ENCODE results near the gene UGT1A3. TPM values are rescaled to one million over a fixed set of nuclear protein-coding genes. Genes with fewer than 3 reads are reported as not detected.

The UGT1A3 gene
- total and polyA plus RNA-seq, 9 donors, result not detected

DNA sequence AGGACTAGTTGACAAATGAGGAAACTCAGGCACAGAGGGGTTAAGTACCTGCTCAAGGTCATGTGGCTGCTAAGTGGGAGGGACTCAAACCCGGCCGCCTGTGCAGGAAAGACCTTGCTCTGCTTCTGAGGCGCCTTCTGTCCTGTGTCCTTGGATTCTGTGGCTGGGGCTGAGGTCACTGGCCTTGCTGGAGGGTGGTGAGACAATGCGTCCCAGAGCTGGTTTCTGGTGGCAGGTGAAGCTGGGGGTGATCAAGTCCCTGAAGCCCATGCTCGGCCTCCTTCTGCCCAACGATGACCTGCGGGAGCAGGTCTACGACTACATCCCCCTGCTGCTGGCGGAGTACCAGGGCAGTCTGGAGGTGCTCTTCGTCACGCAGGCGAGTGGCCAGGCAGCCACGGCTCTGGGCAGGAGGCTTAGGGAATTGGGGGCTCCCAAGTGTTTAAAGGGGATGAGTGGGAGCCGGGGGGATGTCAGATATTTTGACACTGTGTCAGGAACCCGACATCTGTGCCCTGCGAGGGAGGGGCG is 65.4 kb downstream of the UGT1A3 start:
- H3K27ac ChIP-seq (ENCODE audit: low read length), result no peak overlapping the region
- no peak overlapping the region for H3K4me3 ChIP-seq (ENCODE audit: low read length)
- no peaks in the 10 kb centered on the region for H3K9me3 ChIP-seq (replicated peaks; ENCODE audit: control insufficient read depth, low read depth, low read length)
- DNase-seq, result no peak
- H3K36me3 ChIP-seq (ENCODE audit: control insufficient read depth, insufficient read depth, low read length), result no peaks in the 10 kb centered on the region
- H3K27me3 ChIP-seq (ENCODE audit: control insufficient read depth, insufficient read depth, low read length), result no peaks in the 10 kb centered on the region
- WGBS (ENCODE audit: insufficient coverage), result 72% methylated on average over 17 of the region's 17 CpGs
- H3K4me1 ChIP-seq (ENCODE audit: control insufficient read depth, insufficient read depth, low read length), result no peaks in the 10 kb centered on the region

DNA sequence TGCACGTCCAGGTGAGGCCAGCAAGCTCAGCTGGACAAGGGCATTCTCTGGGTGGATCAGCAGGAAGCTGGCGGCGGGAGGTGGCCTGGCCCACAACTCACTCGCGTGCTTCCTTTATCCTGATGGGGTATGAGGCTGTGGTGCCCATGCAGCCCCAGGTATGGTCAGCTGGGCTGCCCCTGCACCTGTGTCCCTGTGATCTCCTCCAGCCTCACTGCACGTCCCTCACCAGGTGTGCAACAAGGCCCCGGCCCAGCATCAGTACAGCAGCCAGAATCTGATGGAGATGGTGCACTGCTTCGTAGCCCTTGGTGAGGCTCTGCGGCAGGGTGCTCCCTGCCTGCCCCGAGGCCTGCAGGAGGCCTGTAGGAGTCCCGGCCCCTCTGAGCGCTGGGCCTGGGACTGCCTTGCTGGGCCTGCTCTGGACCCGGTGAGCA is 66.9 kb downstream of the UGT1A3 start:
- Histone ChIP-seq H3K36me3 (ENCODE audit: control insufficient read depth, insufficient read depth, low read length) (no peaks in the 10 kb centered on the region), H3K27me3 (ENCODE audit: control insufficient read depth, insufficient read depth, low read length) (no peaks in the 10 kb centered on the region), H3K9me3 (replicated peaks; ENCODE audit: control insufficient read depth, low read depth, low read length) (no peaks in the 10 kb centered on the region), H3K27ac (ENCODE audit: low read length) (no peak overlapping the region), H3K4me3 (ENCODE audit: low read length) (no peak overlapping the region), H3K4me1 (ENCODE audit: control insufficient read depth, insufficient read depth, low read length) (no peaks in the 10 kb centered on the region)
- 90% methylated on average over 13 of the region's 13 CpGs for WGBS (ENCODE audit: insufficient coverage)
- DNase-seq, result no peak

DNA sequence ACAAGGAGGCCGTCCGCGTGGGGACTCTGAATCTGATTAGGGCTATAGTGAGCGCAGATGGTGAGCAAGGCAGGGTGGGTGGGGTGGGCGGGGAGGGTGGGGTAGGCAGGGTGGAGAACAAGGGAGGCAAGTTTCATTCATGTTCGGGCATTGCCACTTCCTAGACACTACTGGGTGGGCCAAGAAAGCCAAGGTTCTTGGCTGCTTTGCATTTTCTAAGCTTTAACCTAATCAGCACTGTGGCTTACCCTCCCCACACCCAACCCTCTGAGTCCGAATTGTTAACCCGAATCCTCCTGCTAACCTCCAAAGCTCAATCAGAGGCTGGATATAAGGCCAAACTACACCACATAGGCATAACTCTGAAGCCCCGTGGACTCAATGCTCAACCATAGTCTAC is 67.4 kb downstream of the UGT1A3 start:
- H3K36me3 ChIP-seq (ENCODE audit: control insufficient read depth, insufficient read depth, low read length), result no peaks in the 10 kb centered on the region
- H3K4me1 ChIP-seq (ENCODE audit: control insufficient read depth, insufficient read depth, low read length), result no peaks in the 10 kb centered on the region
- no peaks in the 10 kb centered on the region for H3K9me3 ChIP-seq (replicated peaks; ENCODE audit: control insufficient read depth, low read depth, low read length)
- no peak overlapping the region for H3K27ac ChIP-seq (ENCODE audit: low read length)
- H3K4me3 ChIP-seq (ENCODE audit: low read length), result no peak overlapping the region
- DNase-seq, result no peak
- 70% methylated on average over 4 of the region's 9 CpGs for WGBS (ENCODE audit: insufficient coverage)
- no peaks in the 10 kb centered on the region for H3K27me3 ChIP-seq (ENCODE audit: control insufficient read depth, insufficient read depth, low read length)

DNA sequence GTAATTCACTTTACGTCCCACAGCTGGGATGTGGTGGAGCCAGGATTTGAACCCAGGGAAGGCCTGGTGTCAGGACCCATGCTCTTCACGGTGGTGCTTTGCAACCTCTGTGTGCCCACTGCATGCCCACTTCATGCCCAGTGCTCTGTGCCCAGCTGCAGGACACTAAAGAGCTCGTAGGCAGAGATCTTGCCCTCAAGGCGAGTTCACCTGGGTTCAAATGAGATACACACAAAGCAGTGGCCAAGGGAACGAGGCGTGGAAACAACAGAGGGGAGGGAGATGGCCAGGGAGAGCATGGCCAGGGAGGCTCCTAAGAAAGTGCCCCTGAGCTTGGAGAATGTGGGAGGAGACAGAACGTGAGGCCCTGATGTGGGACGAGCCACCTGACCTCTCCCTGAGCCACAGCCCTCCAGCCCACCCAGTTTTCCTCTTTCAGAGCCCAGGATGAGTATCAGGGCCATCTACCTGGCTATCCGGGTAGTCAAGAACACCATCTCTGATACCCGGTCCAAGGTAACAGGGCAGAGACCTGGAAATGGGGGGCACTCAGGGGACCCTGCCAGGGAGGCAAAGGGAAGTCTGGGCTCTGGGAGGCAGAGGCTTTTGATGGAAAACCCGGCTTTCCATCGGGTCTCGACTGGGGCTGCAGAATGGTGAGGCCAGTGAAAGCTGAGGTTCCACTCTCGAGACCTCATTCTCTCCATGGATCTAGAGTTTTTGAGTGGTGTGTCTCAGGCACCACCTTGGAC is 69.7 kb downstream of the UGT1A3 start:
- H3K36me3 ChIP-seq (ENCODE audit: control insufficient read depth, insufficient read depth, low read length), result no peaks in the 10 kb centered on the region
- H3K9me3 ChIP-seq (replicated peaks; ENCODE audit: control insufficient read depth, low read depth, low read length), result no peaks in the 10 kb centered on the region
- no peak for DNase-seq
- peaks cover 2% of the 10 kb centered on the region for H3K27me3 ChIP-seq (ENCODE audit: control insufficient read depth, insufficient read depth, low read length)
- H3K4me3 ChIP-seq (ENCODE audit: low read length), result no peak overlapping the region
- 88% methylated on average over 12 of the region's 14 CpGs for WGBS (ENCODE audit: insufficient coverage)
- H3K27ac ChIP-seq (ENCODE audit: low read length), result no peak overlapping the region
- H3K4me1 ChIP-seq (ENCODE audit: control insufficient read depth, insufficient read depth, low read length), result no peaks in the 10 kb centered on the region

DNA sequence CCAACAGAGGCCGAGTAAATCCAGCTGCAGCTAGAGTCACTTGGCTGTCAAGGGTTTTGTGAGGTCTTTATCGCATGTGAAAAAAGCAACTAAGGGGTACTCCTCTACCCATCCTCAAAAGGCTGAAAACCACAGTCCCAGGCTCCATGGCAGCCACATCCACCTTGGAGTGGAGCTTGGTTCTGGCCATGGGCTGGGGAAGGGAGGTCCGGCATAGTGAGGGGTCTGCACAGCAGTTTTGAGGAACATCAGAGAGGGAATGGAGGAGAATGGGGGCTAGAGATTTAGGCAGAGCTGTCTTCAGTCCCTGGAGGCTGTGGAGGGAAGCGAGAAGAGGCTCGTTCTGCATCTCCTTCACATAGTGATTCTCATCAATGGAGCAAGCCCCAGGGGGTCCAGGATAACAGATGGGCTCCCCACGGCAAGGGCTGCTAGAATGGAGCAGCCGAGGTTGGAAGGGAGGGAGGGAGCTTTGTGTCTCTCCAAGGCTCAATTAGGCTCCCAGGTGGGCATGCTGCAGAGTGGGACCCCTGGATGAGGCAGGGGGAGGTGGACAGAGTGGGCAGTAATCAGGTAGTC is 70.3 kb downstream of the UGT1A3 start:
- WGBS (ENCODE audit: insufficient coverage), result 46% methylated on average over 2 of the region's 7 CpGs
- H3K27me3 ChIP-seq (ENCODE audit: control insufficient read depth, insufficient read depth, low read length), result peaks cover 3% of the 10 kb centered on the region
- no peak overlapping the region for H3K4me3 ChIP-seq (ENCODE audit: low read length)
- H3K9me3 ChIP-seq (replicated peaks; ENCODE audit: control insufficient read depth, low read depth, low read length), result no peaks in the 10 kb centered on the region
- H3K27ac ChIP-seq (ENCODE audit: low read length), result no peak overlapping the region
- no peaks in the 10 kb centered on the region for H3K4me1 ChIP-seq (ENCODE audit: control insufficient read depth, insufficient read depth, low read length)
- no peaks in the 10 kb centered on the region for H3K36me3 ChIP-seq (ENCODE audit: control insufficient read depth, insufficient read depth, low read length)
- DNase-seq, result no peak

DNA sequence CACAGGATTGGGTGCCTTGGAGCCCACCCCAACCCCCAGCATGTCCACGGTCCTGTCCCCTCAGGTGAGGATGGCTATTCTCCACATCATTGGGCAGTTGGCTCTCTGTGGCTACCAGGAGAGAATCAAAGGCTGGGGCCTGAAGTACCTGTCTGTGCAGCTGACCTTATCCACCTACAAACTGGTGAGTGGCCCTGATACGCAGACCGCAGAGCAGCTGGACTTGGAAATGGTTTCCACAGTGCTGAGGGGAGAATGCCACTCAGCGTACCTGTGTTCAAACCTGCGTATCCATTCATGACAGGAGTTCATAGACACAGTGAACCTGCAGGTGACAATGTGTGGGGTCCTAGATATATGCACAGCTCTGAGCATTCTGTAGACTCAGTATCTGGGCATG is 70.9 kb downstream of the UGT1A3 start:
- peaks cover 5% of the 10 kb centered on the region for H3K27me3 ChIP-seq (ENCODE audit: control insufficient read depth, insufficient read depth, low read length)

DNA sequence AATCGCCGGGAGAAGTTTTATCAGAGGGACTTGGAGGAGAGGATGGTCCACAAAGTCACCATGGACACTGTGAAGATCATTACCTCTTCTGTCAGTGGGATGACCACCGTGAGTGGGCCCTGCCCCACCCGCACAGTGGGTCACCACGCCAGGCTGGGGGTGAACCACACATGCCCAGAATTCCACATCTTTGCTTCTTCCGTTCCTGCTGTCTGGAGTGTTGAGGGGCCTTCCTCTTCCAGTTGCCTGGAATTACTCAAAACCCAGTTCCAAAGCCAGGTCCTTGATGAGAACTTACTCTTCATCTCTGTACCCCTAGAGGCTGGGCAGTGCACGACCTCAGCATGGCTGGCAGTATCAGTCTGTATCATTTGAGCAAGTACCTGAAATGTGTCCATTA is 71.4 kb downstream of the UGT1A3 start:
- WGBS (ENCODE audit: insufficient coverage), result 83% methylated on average over 3 of the region's 7 CpGs
- Histone ChIP-seq H3K27ac (ENCODE audit: low read length) (no peak overlapping the region), H3K27me3 (ENCODE audit: control insufficient read depth, insufficient read depth, low read length) (peaks cover 5% of the 10 kb centered on the region), H3K4me3 (ENCODE audit: low read length) (no peak overlapping the region), H3K9me3 (replicated peaks; ENCODE audit: control insufficient read depth, low read depth, low read length) (no peaks in the 10 kb centered on the region), H3K4me1 (ENCODE audit: control insufficient read depth, insufficient read depth, low read length) (no peaks in the 10 kb centered on the region), H3K36me3 (ENCODE audit: control insufficient read depth, insufficient read depth, low read length) (no peaks in the 10 kb centered on the region)
- DNase-seq, result no peak

More for the DNA sequence above, 70.9 kb downstream of the UGT1A3 start:
- Histone ChIP-seq H3K4me1 (ENCODE audit: control insufficient read depth, insufficient read depth, low read length) (no peaks in the 10 kb centered on the region), H3K36me3 (ENCODE audit: control insufficient read depth, insufficient read depth, low read length) (no peaks in the 10 kb centered on the region), H3K27ac (ENCODE audit: low read length) (no peak overlapping the region), H3K9me3 (replicated peaks; ENCODE audit: control insufficient read depth, low read depth, low read length) (no peaks in the 10 kb centered on the region), H3K4me3 (ENCODE audit: low read length) (no peak overlapping the region)
- WGBS (ENCODE audit: insufficient coverage), result 70% methylated on average over 4 of the region's 5 CpGs
- no peak for DNase-seq

DNA sequence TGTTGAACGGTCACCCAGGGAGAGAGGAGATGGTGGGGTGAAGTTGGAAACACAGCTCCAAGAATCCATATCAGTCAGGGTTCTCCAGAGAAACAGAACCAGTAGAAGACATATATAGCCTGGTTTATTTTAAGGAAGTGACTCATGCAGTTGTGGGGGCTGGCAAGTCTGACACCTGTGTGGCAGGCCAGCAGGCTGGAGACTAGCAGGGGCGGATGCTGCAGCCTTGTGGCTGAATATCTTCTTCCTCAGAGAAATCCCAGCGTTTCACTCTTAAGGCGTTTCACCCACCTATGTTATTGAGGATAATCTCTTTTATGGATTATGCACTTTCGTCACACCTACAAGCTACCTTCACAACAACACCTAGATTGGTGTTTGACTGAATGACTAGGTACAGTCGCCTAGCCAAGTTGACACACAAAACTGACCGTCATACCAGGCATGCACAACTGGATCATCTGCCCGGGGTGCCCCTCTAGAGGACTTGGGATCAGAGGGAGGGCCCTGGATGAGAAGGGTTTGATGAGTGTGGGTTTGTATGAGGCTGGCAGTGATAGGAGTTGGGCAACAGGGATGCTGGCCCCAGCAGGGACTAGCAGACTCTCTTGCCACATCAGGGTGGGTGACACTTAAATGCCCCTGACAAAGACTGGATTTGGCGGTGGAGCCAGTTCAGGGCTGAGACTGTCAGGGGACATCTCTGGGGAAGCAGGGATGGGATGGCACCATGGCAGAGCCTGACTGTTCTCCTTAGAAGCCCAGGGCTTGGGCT is 72.7 kb downstream of the UGT1A3 start:
- Histone ChIP-seq H3K27ac (ENCODE audit: low read length) (no peak overlapping the region), H3K4me3 (ENCODE audit: low read length) (no peak overlapping the region), H3K27me3 (ENCODE audit: control insufficient read depth, insufficient read depth, low read length) (peaks cover 5% of the 10 kb centered on the region), H3K36me3 (ENCODE audit: control insufficient read depth, insufficient read depth, low read length) (no peaks in the 10 kb centered on the region), H3K4me1 (ENCODE audit: control insufficient read depth, insufficient read depth, low read length) (no peaks in the 10 kb centered on the region), H3K9me3 (replicated peaks; ENCODE audit: control insufficient read depth, low read depth, low read length) (no peaks in the 10 kb centered on the region)
- no peak for DNase-seq
- WGBS (ENCODE audit: insufficient coverage), result no CpG with 5 or more reads among the region's 9 CpGs

DNA sequence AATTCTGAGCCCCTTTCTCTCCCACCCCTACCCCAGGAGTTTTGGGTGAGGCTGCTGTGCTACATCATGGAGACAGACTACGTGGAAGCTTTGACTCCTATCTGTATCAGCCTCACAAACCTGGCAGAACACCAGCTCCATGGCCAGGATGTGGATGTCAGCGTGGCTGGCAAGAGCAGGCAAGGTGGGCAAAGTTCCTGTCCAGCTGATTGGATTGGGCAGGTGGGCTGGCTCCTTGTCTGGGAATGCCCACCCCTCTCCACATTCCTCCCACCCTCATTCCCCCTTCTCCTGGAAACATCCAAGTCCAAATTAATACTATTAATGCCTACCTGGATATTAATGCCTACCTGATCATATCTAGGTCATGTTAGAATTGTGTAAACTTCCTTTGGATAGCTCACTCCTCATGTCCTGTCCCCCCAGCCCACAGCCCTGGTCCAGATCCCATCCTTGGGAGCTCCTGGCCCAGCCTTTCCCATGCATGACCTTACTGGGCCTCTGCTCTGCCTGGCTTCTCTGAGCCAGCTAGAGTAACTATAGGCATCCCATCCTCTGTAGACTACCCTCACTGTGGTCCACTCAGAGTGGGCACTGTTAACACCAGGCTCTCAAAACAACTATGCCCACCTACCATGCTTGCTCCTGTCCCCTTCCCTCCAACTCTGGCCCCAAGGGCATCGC is 73.4 kb downstream of the UGT1A3 start:
- H3K9me3 ChIP-seq (replicated peaks; ENCODE audit: control insufficient read depth, low read depth, low read length), result no peaks in the 10 kb centered on the region
- no peaks in the 10 kb centered on the region for H3K36me3 ChIP-seq (ENCODE audit: control insufficient read depth, insufficient read depth, low read length)
- no peak overlapping the region for H3K4me3 ChIP-seq (ENCODE audit: low read length)
- 17% methylated on average over 1 of the region's 3 CpGs for WGBS (ENCODE audit: insufficient coverage)
- peaks cover 5% of the 10 kb centered on the region for H3K27me3 ChIP-seq (ENCODE audit: control insufficient read depth, insufficient read depth, low read length)
- DNase-seq, result no peak
- no peak overlapping the region for H3K27ac ChIP-seq (ENCODE audit: low read length)
- H3K4me1 ChIP-seq (ENCODE audit: control insufficient read depth, insufficient read depth, low read length), result no peaks in the 10 kb centered on the region
